Measurements from ENCODE around the gene SLC25A12. TPM values are rescaled to one million over a fixed set of nuclear protein-coding genes. Genes with fewer than 3 reads are reported as not detected.

SLC25A12 gene
- total RNA-seq, 1 experiment from 2014 or later: 5.3 TPM

GRCh38 chr2:171910494-171910893 lies 16.4 kb upstream of the SLC25A12 start:
- DNase-seq: no peak
- no peak for TF ChIP-seq CTCF (IDR thresholded peaks at IDR 0.05; ENCODE audit: insufficient read depth in 1 of 2, low read depth in 1 of 2, low read length in 1 of 2, severe bottlenecking in 1 of 2, unreplicated experiment in 1 of 2)
- H3K9me3 Mint-ChIP-seq (ENCODE audit: unreplicated experiment): no peaks in the 10 kb centered on the region
- ChIA-PET POLR2A (no interaction called here), CTCF (no interaction called here)
- no peaks in the 10 kb centered on the region for H3K4me1 ChIP-seq
- BruUV-seq (replicated peaks): no TSS peak
- H3K27ac Mint-ChIP-seq (ENCODE audit: unreplicated experiment): no peak overlapping the region
- H3K4me1 Mint-ChIP-seq (ENCODE audit: low read depth, unreplicated experiment): no peaks in the 10 kb centered on the region
- no peak overlapping the region for H3K4me3 Mint-ChIP-seq (ENCODE audit: unreplicated experiment)
- H3K36me3 ChIP-seq (ENCODE audit: control insufficient read depth, insufficient read depth, low read length): no peaks in the 10 kb centered on the region
- peaks cover 2% of the 10 kb centered on the region for H3K27me3 Mint-ChIP-seq (ENCODE audit: insufficient read depth, unreplicated experiment)
- no peak overlapping the region for H3K4me3 ChIP-seq (ENCODE audit: low read depth, low read length)
- H3K9me3 ChIP-seq: peaks cover 12% of the 10 kb centered on the region
- H3K27me3 ChIP-seq (replicated peaks; ENCODE audit: control insufficient read depth, insufficient read depth, low read length): no peaks in the 10 kb centered on the region
- intact Hi-C loops (cut with micrococcal nuclease; ENCODE audit: unreplicated experiment): no loop called here
- no peaks in the 10 kb centered on the region for H3K36me3 Mint-ChIP-seq (ENCODE audit: insufficient read depth, unreplicated experiment)

GRCh38 chr2:171909266-171909665 lies 15.2 kb upstream of the SLC25A12 start:
- CTCF ChIA-PET: interaction anchor here (0.7 kb wide), 1 partner anchor 48 kb away, joined by 4 read pairs; no protein-coding TSS in a partner anchor
- H3K4me1 ChIP-seq: no peaks in the 10 kb centered on the region
- H3K4me1 Mint-ChIP-seq (ENCODE audit: low read depth, unreplicated experiment): no peaks in the 10 kb centered on the region
- no peaks in the 10 kb centered on the region for H3K27me3 ChIP-seq (replicated peaks; ENCODE audit: control insufficient read depth, insufficient read depth, low read length)
- H3K27me3 Mint-ChIP-seq (ENCODE audit: insufficient read depth, unreplicated experiment): peaks cover 5% of the 10 kb centered on the region
- POLR2A ChIA-PET: no interaction called here
- H3K9me3 Mint-ChIP-seq (ENCODE audit: unreplicated experiment): no peaks in the 10 kb centered on the region
- H3K4me3 Mint-ChIP-seq (ENCODE audit: unreplicated experiment): no peak overlapping the region
- H3K36me3 Mint-ChIP-seq (ENCODE audit: insufficient read depth, unreplicated experiment): no peaks in the 10 kb centered on the region
- no peak for DNase-seq
- peaks cover 12% of the 10 kb centered on the region for H3K9me3 ChIP-seq
- no peak for TF ChIP-seq CTCF (IDR thresholded peaks at IDR 0.05; ENCODE audit: insufficient read depth in 1 of 2, low read depth in 1 of 2, low read length in 1 of 2, severe bottlenecking in 1 of 2, unreplicated experiment in 1 of 2)
- H3K36me3 ChIP-seq (ENCODE audit: control insufficient read depth, insufficient read depth, low read length): no peaks in the 10 kb centered on the region
- no TSS peak for BruUV-seq (replicated peaks)
- no peak overlapping the region for H3K27ac Mint-ChIP-seq (ENCODE audit: unreplicated experiment)
- intact Hi-C loops (cut with micrococcal nuclease; ENCODE audit: unreplicated experiment): no loop called here
- H3K4me3 ChIP-seq (ENCODE audit: low read depth, low read length): no peak overlapping the region

- intact Hi-C loops (cut with micrococcal nuclease; ENCODE audit: unreplicated experiment): no loop called here
- H3K4me3 ChIP-seq (ENCODE audit: low read depth, low read length): no peak overlapping the region
- Mint-ChIP-seq H3K27me3 (ENCODE audit: insufficient read depth, unreplicated experiment) (peaks cover 5% of the 10 kb centered on the region), H3K4me1 (ENCODE audit: low read depth, unreplicated experiment) (no peaks in the 10 kb centered on the region), H3K4me3 (ENCODE audit: unreplicated experiment) (no peak overlapping the region), H3K9me3 (ENCODE audit: unreplicated experiment) (no peaks in the 10 kb centered on the region), H3K36me3 (ENCODE audit: insufficient read depth, unreplicated experiment) (no peaks in the 10 kb centered on the region), H3K27ac (ENCODE audit: unreplicated experiment) (no peak overlapping the region)
- no peak for TF ChIP-seq CTCF (IDR thresholded peaks at IDR 0.05; ENCODE audit: insufficient read depth in 1 of 2, low read depth in 1 of 2, low read length in 1 of 2, severe bottlenecking in 1 of 2, unreplicated experiment in 1 of 2)
- ChIA-PET POLR2A (no interaction called here), CTCF (no interaction called here)
- no peaks in the 10 kb centered on the region for H3K36me3 ChIP-seq (ENCODE audit: control insufficient read depth, insufficient read depth, low read length)
- H3K4me1 ChIP-seq: no peaks in the 10 kb centered on the region
- peaks cover 12% of the 10 kb centered on the region for H3K9me3 ChIP-seq
- no peak for DNase-seq
- BruUV-seq (replicated peaks): no TSS peak
- H3K27me3 ChIP-seq (replicated peaks; ENCODE audit: control insufficient read depth, insufficient read depth, low read length): no peaks in the 10 kb centered on the region
Observed at GRCh38 chr2:171908235-171908634, 14.2 kb upstream of the SLC25A12 start.
